Endodermal cell (in vitro differentiated cells): ENCODE results near the gene SERPINA1. TPM values are rescaled to one million over a fixed set of nuclear protein-coding genes. Genes with fewer than 3 reads are reported as not detected.

ENCODE experiments used
- DNase-seq: peaks from one replicate; pipeline ENCODE4 v3.0.0-alpha.2; 2017
- H3K27ac ChIP-seq: 2 replicates; pipeline ENCODE4 v1.5.1; 2013; ENCODE audit warnings: mild to moderate bottlenecking, low read depth, low read length, moderate library complexity
- H3K27me3 ChIP-seq: 2 replicates; pipeline ENCODE4 v1.6.1; 2013; ENCODE audit warnings: mild to moderate bottlenecking, low read length, moderate library complexity; ENCODE audit not compliant: insufficient read depth, control insufficient read depth, poor library complexity, severe bottlenecking
- H3K36me3 ChIP-seq: 2 replicates; pipeline ENCODE4 v1.7.0; 2013; ENCODE audit warnings: mild to moderate bottlenecking, low read length, moderate library complexity; ENCODE audit not compliant: control insufficient read depth, insufficient read depth
- H3K4me1 ChIP-seq: one replicate; pipeline ENCODE4 v1.7.0; 2013; ENCODE audit warnings: low read length; ENCODE audit not compliant: control insufficient read depth, insufficient read depth
- H3K4me3 ChIP-seq: 2 replicates; pipeline ENCODE4 v1.5.1; 2013; ENCODE audit warnings: mild to moderate bottlenecking, low read length, moderate library complexity
- H3K9ac ChIP-seq: 2 replicates; pipeline ENCODE4 v1.6.1; 2013; ENCODE audit warnings: mild to moderate bottlenecking, low read length, moderate library complexity; ENCODE audit not compliant: poor library complexity, severe bottlenecking; ENCODE audit errors: extremely low read depth
- H3K9me3 ChIP-seq: 2 replicates; pipeline ENCODE4 v1.6.1; 2013; ENCODE audit warnings: mild to moderate bottlenecking, low read length, moderate library complexity; ENCODE audit not compliant: control insufficient read depth
- H3K27ac Mint-ChIP-seq: 2 replicates; pipeline ENCODE4 v1.8.0; 2020; ENCODE audit warnings: mixed read lengths
- H3K27me3 Mint-ChIP-seq: 2 replicates; pipeline ENCODE4 v1.8.0; 2021; ENCODE audit warnings: mild to moderate bottlenecking, mixed read lengths; ENCODE audit not compliant: insufficient read depth
- H3K36me3 Mint-ChIP-seq: 2 replicates; pipeline ENCODE4 v1.8.0; 2020; ENCODE audit warnings: low read depth, mixed read lengths
- H3K4me1 Mint-ChIP-seq: 2 replicates; pipeline ENCODE4 v1.8.0; 2020; ENCODE audit warnings: mixed read lengths
- H3K4me3 Mint-ChIP-seq: 2 replicates; pipeline ENCODE4 v1.8.0; 2020; ENCODE audit warnings: mild to moderate bottlenecking, moderate library complexity, mixed read lengths
- H3K9me3 Mint-ChIP-seq: 2 replicates; pipeline ENCODE4 v1.8.0; 2020; ENCODE audit warnings: mild to moderate bottlenecking, mixed read lengths
- WGBS, 2 experiments: methylation state at CpG; one replicate each; pipeline versions ENCODE4 v1.1.5 to v1.1.7; 2013; ENCODE audit warnings: missing lambda C conversion rate in 2 of 2, mixed read lengths in 1 of 2; ENCODE audit not compliant: insufficient coverage in 1 of 2, insufficient read length in 1 of 2; 5-methylcytosine and 5-hydroxymethylcytosine counted together
- total RNA-seq, 2 donors: library from RNA; stranded (reverse); fragmentation: NEBNext Ultra II Directional in 1 of 2; extraction: Animal tissue kit (Norgen Biotek cat#: 25700) in 1 of 2; gene quantifications; 2 replicates in 1 of 2; 3 replicates in 1 of 2; pipeline ENCODE4 v1.2.1, GENCODE V29; 2021
- TF ChIP-seq, protein P1 (sequence below): fragments of 200-600 bp; sonication (generic); conservative IDR thresholded peaks from 2 replicates; pipeline ENCODE4 v1.5.0; 2021; ENCODE audit warnings: antibody characterized with exemption, mild to moderate bottlenecking

The SERPINA1 gene
- total RNA-seq, 2 donors from 2014 or later, result 1.2 TPM; not detected in 1

DNA sequence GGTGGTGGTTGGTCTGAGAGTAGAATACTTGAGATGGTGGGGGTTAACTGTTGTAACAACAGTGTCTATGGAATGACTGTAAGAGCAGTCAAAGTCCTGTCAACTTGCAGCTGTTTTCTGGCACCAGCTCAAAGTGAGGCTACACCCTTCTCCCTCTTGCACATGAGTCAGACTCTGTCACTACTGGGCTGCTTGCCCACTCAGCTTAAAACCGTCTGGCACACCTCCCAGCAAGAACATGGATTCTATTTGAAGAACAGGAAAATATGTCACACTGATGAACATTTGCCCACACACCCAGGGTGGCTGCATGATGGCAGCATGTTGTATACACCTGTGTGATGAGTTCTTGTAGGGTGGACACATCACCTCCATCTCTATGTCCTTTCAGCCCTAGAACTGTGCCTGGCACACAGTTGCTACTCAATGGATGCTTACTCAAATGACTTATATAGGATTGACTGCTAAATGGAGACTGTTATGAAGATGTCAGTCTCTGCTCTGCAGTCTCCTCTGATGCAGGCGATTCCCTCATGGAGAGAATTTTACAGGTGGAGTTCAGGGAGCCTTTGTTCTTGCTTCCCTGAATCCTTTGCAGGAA lies 46.0 kb downstream of the SERPINA1 start:
- H3K9me3 ChIP-seq, result no peaks in the 10 kb centered on the region
- H3K36me3 ChIP-seq, result no peaks in the 10 kb centered on the region
- TF ChIP-seq, protein P1, sequence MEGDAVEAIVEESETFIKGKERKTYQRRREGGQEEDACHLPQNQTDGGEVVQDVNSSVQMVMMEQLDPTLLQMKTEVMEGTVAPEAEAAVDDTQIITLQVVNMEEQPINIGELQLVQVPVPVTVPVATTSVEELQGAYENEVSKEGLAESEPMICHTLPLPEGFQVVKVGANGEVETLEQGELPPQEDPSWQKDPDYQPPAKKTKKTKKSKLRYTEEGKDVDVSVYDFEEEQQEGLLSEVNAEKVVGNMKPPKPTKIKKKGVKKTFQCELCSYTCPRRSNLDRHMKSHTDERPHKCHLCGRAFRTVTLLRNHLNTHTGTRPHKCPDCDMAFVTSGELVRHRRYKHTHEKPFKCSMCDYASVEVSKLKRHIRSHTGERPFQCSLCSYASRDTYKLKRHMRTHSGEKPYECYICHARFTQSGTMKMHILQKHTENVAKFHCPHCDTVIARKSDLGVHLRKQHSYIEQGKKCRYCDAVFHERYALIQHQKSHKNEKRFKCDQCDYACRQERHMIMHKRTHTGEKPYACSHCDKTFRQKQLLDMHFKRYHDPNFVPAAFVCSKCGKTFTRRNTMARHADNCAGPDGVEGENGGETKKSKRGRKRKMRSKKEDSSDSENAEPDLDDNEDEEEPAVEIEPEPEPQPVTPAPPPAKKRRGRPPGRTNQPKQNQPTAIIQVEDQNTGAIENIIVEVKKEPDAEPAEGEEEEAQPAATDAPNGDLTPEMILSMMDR, result no peak
- Mint-ChIP-seq H3K9me3 (peaks cover 10% of the 10 kb centered on the region), H3K36me3 (no peaks in the 10 kb centered on the region), H3K27me3 (peaks cover 9% of the 10 kb centered on the region), H3K27ac (no peak overlapping the region), H3K4me3 (no peak overlapping the region), H3K4me1 (no peaks in the 10 kb centered on the region)
- no peak overlapping the region for H3K4me3 ChIP-seq
- H3K27me3 ChIP-seq, result no peaks in the 10 kb centered on the region
- no peak overlapping the region for H3K9ac ChIP-seq
- H3K27ac ChIP-seq, result no peak overlapping the region
- no peaks in the 10 kb centered on the region for H3K4me1 ChIP-seq
- 60 to 61% methylated on average over 1 to 2 of the region's 2 CpGs for WGBS, 2 experiments
- no peak for DNase-seq

DNA sequence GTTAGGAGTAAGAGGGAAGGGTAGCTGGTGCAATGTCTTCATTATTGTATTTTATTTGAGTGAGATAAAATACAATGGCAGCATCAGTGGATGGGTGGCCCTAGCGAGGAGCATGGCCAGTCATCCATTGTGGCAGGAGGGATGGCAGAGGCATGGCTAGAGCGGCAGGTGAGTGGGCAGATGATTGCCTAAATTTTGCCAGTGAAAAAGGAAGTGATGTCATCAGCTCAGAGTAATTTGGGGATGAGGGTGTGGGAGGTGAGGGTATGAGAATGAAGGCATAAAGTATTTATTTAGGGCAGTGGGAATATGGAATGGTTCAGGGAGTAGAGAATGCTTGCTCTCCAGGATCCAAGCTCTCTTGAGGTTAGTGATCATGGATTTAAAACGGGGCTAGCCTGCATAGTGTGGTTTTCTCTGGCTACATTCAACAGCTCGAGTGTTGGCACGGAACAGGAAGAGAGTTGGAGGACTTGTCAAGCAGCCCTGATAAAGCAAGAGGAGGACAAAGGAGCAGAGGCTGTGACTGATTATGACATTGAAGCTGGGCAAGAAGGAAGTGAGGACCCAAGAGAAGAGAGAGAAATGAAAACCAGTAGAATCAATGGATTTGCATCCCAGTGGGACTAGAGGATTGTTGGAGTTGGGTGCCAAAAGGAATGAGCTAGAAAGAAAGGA lies 46.6 kb downstream of the SERPINA1 start:
- no peaks in the 10 kb centered on the region for H3K36me3 Mint-ChIP-seq
- H3K27ac ChIP-seq, result no peak overlapping the region

DNA sequence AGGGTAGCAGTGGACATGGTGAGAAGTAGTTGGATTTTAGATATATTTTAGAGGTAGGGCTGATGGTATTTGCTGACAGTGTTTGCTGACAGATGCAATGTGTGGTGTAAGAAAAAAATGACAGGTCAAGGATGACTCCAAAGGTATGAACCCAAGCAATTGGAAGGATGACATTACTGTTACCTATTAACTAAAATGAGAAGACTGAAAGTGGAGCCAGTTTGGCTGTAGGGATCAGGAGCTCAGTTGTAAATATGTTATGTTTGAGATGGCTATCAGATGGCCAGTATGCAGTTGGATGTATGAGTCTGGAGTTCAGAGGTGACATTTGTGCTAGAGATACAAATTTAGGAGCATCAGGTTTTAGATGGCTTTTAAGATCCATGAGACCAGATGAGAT lies 47.9 kb downstream of the SERPINA1 start:
- Histone ChIP-seq H3K9ac (no peak overlapping the region), H3K27me3 (no peaks in the 10 kb centered on the region), H3K4me1 (no peaks in the 10 kb centered on the region), H3K9me3 (no peaks in the 10 kb centered on the region), H3K36me3 (no peaks in the 10 kb centered on the region), H3K4me3 (no peak overlapping the region), H3K27ac (no peak overlapping the region)
- H3K4me1 Mint-ChIP-seq, result no peaks in the 10 kb centered on the region
- no peak for DNase-seq
- H3K4me3 Mint-ChIP-seq, result no peak overlapping the region
- H3K27me3 Mint-ChIP-seq, result peaks cover 9% of the 10 kb centered on the region
- peaks cover 14% of the 10 kb centered on the region for H3K9me3 Mint-ChIP-seq
- H3K36me3 Mint-ChIP-seq, result no peaks in the 10 kb centered on the region
- H3K27ac Mint-ChIP-seq, result no peak overlapping the region
- TF ChIP-seq, protein P1, result no peak

More for the DNA sequence above, 46.6 kb downstream of the SERPINA1 start:
- Histone ChIP-seq H3K4me3 (no peak overlapping the region), H3K4me1 (no peaks in the 10 kb centered on the region), H3K9me3 (no peaks in the 10 kb centered on the region), H3K9ac (no peak overlapping the region), H3K36me3 (no peaks in the 10 kb centered on the region), H3K27me3 (no peaks in the 10 kb centered on the region)
- peaks cover 13% of the 10 kb centered on the region for H3K9me3 Mint-ChIP-seq
- H3K4me3 Mint-ChIP-seq, result no peak overlapping the region
- no peak for DNase-seq
- H3K27ac Mint-ChIP-seq, result no peak overlapping the region
- 93 to 97% methylated on average over 5 of the region's 5 CpGs for WGBS, 2 experiments
- TF ChIP-seq, protein P1, result no peak
- peaks cover 9% of the 10 kb centered on the region for H3K27me3 Mint-ChIP-seq
- H3K4me1 Mint-ChIP-seq, result no peaks in the 10 kb centered on the region
